HuH-7.5 (cell line): ENCODE results near the gene METTL2B.
"Not testable (repeated sequence)": the region's sequence is repeated elsewhere in the genome, so short reads cannot be mapped to it uniquely, and the experiment has no call there.

Source experiments
- DNase-seq: peaks from one replicate; pipeline ENCODE4 v3.0.0; 2011; ENCODE audit warnings: low spot score

The METTL2B gene

DNA sequence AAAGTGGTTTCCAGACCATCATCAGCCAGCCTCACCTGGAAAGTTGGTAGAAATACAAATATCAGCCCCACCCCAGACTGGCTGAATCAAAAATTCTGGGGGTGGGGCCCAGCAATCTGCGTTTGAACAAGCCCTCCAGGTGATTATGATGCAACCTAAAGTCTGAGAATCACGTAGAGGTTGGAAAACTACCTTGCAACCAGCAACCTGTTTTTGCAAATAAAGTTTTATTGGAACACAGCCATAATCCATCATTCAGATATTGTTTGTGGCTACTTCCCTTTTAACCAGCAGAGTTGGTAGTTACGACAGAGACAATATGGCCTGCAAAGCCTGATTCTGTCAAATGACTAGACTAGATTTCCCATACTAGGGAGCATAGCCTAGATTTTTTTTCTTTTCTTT is 49.5 kb downstream of the METTL2B start:
- not testable (repeated sequence) for DNase-seq

DNA sequence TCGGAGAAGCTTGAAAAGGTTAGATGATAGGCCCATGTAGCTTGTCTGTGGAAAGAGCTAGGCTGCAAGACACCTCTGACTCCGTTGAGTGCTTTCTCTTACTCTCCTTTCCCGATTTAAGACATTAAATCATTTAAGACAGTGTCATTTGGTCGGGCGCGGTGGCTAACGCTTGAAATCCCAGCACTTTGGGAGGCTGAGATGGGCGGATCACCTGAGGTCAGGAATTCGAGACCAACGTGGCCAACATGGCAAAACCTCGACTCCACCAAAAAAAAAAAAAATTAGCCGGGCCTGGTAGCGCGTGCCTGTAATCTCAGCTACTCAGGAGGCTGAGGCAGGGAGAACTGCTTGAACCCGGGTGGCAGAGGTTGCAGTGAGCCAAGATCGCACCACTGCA is 52.6 kb downstream of the METTL2B start:
- not testable (repeated sequence) for DNase-seq

DNA sequence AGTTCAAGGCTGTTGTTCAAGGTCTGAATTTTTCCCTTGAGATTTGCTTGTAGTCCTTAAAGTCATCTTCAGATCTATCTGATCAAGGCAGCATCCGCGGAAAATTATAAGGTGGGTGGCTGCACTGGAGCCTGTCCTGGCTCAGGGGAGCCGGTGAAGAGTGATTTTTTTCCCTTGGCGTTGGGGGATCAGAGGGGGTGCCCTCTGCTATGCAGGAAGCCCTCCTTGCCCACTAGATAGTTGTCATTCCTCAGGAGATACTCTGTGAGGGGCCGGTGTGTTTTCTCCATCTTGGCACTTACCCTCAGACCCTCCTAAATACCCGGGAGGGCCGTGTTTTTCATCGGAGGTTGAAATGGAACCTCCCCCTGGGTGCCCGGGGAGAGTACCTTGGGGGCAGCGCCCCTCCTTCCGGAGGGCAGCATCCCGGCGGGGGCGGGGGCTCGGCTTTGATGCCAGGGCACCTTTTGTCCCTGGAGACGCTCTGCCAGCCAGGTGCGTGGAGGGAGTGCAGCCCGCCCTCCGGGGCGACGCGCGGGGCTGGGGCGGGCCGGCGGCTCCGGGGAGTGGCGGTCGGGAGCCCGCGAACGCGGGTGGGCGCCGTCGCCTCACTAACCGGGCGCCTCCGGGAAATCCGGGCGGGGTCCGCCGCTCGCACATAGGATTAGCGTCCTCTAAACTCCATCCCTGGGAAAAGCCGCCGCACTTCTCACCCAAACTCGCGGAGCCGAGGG is 53.7 kb downstream of the METTL2B start:
- DNase-seq, result peak; percentile 31

DNA sequence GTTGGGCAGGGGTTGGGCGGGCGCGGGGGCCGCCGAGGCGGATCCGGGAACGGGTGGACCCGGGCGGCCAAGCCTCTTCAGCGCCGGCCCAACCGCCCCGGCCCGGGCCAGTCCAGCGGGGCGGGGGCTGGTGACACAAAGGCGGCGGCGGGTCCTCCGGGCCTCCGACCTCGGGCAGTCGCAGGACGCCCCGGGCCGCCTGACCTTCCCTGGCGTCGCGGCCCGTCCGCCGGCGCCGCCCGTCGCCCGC is 54.2 kb downstream of the METTL2B start:
- DNase-seq, result no peak

DNA sequence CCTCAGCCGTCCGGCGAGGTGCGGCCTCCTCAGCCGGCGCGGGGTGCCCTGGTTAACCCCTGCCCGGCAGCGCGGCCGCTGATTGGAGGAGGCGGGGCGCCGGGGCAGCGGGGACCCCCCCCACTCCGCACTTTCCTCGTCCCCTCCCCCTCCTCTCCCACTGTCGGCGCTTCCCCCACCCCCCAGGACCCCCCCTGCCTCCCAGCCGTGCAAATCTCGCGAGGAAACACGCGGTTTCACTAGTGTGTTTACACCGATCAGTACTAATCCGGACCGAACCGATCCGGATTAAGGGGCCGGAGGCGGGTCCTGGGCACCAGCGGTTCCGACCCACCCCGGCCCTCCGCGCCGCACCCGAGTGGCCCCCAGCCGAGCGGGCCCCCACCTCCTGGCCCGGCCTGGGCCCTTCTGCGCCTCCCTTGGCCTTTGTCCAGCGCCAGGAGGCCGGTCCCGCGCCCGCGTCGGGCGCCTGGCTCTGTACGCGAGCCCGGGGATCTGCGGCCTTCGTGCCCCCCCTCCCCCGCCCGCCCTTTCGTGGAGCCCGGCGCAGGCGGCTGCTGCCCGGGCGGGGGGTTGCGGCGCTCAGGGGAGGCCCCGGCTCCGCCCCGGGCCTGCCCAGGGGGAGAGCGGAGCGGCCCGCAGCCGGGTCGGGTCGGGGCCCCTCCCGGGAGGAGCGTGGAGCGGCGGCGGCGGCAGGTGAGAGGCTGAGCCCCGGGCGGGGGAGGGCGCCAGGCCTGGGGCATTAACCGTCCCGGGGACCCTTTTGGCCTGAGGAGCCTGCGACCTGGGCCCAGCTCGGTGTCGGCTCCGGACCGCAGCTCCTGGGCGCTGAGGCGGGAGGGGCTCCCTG is 54.8 kb downstream of the METTL2B start:
- peak; percentile 94 for DNase-seq

DNA sequence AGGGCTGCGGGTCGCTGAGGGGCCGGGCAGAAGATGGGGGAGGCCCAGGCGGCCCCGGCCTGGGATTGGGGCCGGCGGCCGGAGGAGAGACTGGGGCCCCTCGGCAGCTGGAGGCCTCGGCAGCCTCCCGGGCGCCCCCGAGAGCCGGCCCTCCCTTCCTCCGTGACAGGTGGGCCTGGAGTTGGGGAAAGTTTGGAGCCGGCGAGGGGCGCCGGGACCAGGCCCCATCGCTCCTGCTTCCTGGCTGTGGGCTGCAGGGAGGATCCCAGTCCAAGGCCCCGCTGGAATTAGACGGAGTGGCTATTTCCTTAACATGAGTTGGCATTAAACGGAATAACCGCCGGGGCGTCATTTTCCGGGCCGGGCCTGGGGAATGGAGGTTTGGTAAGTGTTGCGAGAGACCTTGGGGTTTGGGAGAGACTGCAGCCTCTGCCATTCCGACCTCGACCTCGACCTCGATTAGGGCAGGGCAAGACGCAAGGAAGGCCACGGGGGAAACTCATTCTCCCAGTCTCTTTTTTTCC is 55.5 kb downstream of the METTL2B start:
- DNase-seq, result not testable (repeated sequence)

DNA sequence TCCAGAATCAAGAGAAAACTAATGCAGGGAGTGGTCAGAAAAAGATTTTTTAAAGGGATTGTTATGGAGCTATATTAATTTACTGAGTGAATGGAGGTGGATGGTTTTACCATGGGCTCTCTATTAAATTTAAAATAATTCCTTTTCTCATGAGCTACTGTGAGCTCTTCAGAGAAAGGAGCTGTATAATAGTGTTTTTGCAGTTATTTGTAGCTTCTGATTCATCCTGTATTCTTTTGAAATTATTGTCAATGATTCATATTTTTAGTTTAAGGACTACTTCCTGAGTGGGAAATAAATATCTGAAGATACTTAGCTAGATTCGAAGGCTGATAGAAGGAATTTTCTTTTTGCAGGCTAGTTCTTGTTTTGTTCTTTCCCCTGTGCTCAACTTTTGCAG is 56.4 kb downstream of the METTL2B start:
- DNase-seq, result not testable (repeated sequence)

DNA sequence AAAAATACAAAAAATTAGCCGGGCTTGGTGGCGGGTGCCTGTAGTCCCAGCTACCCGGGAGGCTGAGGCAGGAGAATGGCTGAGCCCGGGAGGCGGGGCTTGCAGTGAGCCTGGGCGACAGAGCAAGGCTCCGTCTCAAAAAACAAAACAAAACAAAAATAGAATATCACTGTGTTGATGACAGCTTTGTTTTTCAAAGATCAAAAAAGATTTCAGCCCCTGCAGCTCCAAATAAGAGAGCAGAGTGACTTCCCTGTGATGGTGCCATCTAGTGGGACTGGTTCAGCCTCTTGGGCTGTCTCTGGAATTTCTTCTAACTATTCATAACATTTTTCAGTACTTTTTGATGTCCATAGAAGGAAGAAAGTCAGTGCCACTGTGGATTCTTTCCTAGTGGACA is 60.9 kb downstream of the METTL2B start:
- not testable (repeated sequence) for DNase-seq

DNA sequence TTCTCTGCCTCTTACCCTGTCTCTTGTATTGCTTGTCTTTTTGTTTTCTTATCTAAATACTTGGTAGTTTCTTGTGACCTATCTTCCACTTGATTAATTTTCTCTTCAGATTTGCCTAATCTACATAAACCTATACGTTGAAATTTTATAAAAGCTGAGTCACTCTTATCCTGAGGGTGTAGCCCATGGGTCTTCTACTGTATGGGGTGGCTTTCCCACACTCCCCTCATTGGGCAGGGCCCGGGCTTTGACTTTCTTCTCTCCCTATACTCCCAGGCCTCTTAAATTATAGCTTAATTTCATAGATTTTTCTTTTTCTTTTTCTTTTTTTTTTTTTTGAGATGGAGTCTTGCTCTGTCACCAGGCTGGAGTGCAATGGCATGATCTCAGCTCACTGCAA is 66.0 kb downstream of the METTL2B start:
- DNase-seq, result not testable (repeated sequence)

DNA sequence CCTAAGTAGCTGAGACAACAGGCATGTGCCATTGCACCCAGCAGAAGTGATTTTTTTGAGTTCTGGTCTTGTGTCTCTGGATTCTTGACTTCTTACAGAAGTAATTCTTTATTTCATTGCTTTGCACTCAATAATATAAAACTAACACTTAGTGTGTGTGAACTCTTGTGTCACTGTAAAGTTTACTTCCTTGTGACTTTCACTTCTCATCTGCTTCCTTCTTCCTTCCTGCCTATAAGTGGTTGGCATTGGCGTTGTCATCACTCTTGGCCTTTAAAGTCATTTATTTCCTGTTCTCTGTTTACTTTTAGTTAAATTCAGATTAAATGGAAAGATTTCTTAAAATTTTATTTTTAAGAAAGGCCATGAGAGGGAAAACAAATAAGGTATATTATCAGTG is 66.8 kb downstream of the METTL2B start:
- DNase-seq, result not testable (repeated sequence)

DNA sequence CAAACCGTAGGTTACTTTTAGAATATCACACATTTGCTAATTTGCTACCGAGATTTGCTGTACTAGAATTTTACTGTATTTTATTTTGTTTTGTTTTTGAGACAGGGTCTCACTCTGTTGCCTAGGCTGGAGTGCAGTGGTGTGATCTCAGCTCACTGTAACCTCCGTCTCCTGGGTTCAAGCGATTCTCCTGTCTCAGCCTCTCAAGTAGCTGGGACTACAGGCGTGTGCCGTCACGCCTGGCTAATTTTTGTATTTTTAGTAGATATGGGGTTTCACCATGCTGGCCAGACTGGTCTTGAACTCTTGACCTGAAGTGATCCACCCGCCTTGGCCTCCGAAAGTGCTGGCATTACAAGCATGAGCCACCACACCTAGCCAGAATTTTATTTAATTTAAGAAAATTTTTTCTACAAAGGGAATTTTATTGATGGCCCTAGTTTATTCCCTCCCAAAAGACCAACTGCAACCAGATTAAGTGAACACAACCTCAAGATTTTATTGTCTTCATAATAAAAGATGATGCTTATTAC is 69.8 kb downstream of the METTL2B start:
- not testable (repeated sequence) for DNase-seq

DNA sequence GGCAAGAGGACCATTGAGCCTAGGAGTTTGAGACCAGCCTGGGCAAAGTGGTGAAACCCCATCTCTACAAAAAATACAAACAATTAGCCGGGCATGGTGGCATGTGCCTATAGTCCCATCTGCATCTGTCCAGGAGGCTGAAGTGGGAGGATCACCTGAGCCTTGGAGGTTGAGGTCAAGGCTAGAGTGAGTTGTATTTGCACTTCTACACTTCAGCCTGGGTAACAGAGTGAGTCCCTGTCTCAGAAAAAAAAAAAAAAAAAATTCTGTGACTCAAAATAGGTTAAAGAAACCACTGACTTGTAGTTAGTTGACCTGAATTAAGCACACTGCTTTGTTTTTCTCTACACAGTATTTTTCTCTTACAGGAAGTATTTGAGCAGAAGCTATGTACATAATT is 74.4 kb downstream of the METTL2B start:
- DNase-seq, result no peak

DNA sequence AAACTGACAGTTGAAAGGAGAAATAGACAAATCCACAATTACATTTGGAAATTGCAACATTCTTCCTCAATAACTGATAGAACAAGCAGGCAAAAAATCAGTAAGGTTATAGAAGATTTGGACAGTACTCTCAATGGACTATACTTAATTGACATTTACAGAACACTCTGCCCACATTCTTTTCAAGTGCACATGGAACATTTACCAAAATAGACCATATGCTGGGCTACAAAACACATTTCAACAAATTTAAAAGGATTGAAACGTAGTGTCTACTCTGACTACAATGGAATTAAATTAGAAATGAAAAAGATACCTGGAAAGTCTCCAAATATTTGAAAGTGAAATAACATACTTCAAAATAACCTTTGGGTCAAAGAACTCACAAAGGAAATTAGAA is 77.8 kb downstream of the METTL2B start:
- DNase-seq, result not testable (repeated sequence)
